ENCODE results near the gene DOCK4. TPM values are rescaled to one million over a fixed set of nuclear protein-coding genes. Genes with fewer than 3 reads are reported as not detected.

Gene DOCK4
- total and polyA plus RNA-seq, 4 donors, result 7.2 to 48.9 (median 12.8) TPM

GRCh38 chr7:111998326-111998725, 207.9 kb downstream of the DOCK4 start (continued):
- TF ChIP-seq ZBTB33 (IDR thresholded peaks at IDR 0.05), result no peak
- TF ChIP-seq REST (IDR thresholded peaks at IDR 0.05), result no peak
- TF ChIP-seq EGR1 (IDR thresholded peaks at IDR 0.05; ENCODE audit: low read depth in 2 of 2), result no peak
- no peak for TF ChIP-seq RAD21 (IDR thresholded peaks at IDR 0.05)

GRCh38 chr7:111997546-111997945, 208.7 kb downstream of the DOCK4 start:
- peaks cover 0 to 5% (median under 1%) of the 10 kb centered on the region in 4 donors for H3K36me3 ChIP-seq (ENCODE audit: control insufficient read depth in 4 of 4, insufficient read depth in 3 of 4, low read depth in 1 of 4, low read length in 3 of 4)
- H3K9me3 ChIP-seq (ENCODE audit: control insufficient read depth in 4 of 4, low read length in 3 of 4), result no peaks in the 10 kb centered on the region

More at GRCh38 chr7:111997546-111997945, 208.7 kb downstream of the DOCK4 start:
- Histone ChIP-seq H3K4me3 (ENCODE audit: low read depth in 1 of 3, low read length in 3 of 3) (no peak overlapping the region), H3K27ac (ENCODE audit: low read depth in 1 of 2, low read length in 2 of 2) (no peak overlapping the region), H3K27me3 (ENCODE audit: control insufficient read depth in 4 of 4, insufficient read depth in 4 of 4, low read length in 3 of 4) (no peaks in the 10 kb centered on the region), H3K4me1 (ENCODE audit: control insufficient read depth in 4 of 4, insufficient read depth in 4 of 4, low read length in 3 of 4) (no peaks in the 10 kb centered on the region), H3K9ac (ENCODE audit: low read depth in 1 of 2, low read length in 2 of 2) (no peak overlapping the region)
- DNase-seq (ENCODE audit: low spot score), result no peak
- WGBS, result 88% methylated on average over 1 of the region's 1 CpG
- no peak for TF ChIP-seq FOXA1 (IDR thresholded peaks at IDR 0.05)
- no peak for TF ChIP-seq CTCF (IDR thresholded peaks at IDR 0.05; ENCODE audit: low read depth, low read length, missing input control)
- no peak for TF ChIP-seq SP1 (IDR thresholded peaks at IDR 0.05)
- TF ChIP-seq RAD21 (IDR thresholded peaks at IDR 0.05), result no peak
- no peak for TF ChIP-seq NR2F2 (IDR thresholded peaks at IDR 0.05)
- no peak for TF ChIP-seq YY1 (IDR thresholded peaks at IDR 0.05)
- TF ChIP-seq MAX (IDR thresholded peaks at IDR 0.05), result no peak
- no peak for TF ChIP-seq RXRA (IDR thresholded peaks at IDR 0.05)
- no peak for TF ChIP-seq HNF4G (IDR thresholded peaks at IDR 0.05)
- TF ChIP-seq HNF4A (conservative IDR thresholded peaks at IDR 0.05), result no peak
- TF ChIP-seq JUND (IDR thresholded peaks at IDR 0.05), result no peak
- no peak for TF ChIP-seq ATF3 (IDR thresholded peaks at IDR 0.05)
- no peak for TF ChIP-seq EGR1 (IDR thresholded peaks at IDR 0.05; ENCODE audit: low read depth in 2 of 2)

Measured in liver (tissue), 9 donors.